Subcutaneous abdominal adipose tissue (tissue), 5 donors: ENCODE results near the gene BIK.

Experiments
- H3K27ac ChIP-seq: one replicate; pipeline ENCODE4 v1.7.0; 2013; ENCODE audit warnings: low read depth, mild to moderate bottlenecking, inconsistent platforms, low read length, moderate library complexity
- H3K27me3 ChIP-seq, 5 donors: one replicate each; pipeline ENCODE4 v1.7.0; 2013; ENCODE audit warnings: low read length in 5 of 5, inconsistent platforms in 1 of 5; ENCODE audit not compliant: control insufficient read depth in 5 of 5, insufficient read depth in 4 of 5
- H3K36me3 ChIP-seq, 5 donors: one replicate each; pipeline ENCODE4 v1.7.0; 2013; ENCODE audit warnings: low read length in 5 of 5; ENCODE audit not compliant: control insufficient read depth in 5 of 5, insufficient read depth in 5 of 5
- H3K4me1 ChIP-seq, 5 donors: one replicate each; pipeline ENCODE4 v1.7.0; 2013; ENCODE audit warnings: low read length in 5 of 5, mild to moderate bottlenecking in 3 of 5, moderate library complexity in 1 of 5; ENCODE audit not compliant: control insufficient read depth in 5 of 5, insufficient read depth in 5 of 5
- H3K4me3 ChIP-seq, 5 donors: one replicate each; pipeline ENCODE4 v1.7.0; 2013; ENCODE audit warnings: low read length in 5 of 5, low read depth in 1 of 5
- H3K9ac ChIP-seq, 5 donors: one replicate each; pipeline ENCODE4 v1.7.0; 2013; ENCODE audit warnings: low read length in 5 of 5, mild to moderate bottlenecking in 4 of 5, moderate library complexity in 3 of 5
- H3K9me3 ChIP-seq, 5 donors: one replicate each; pipeline ENCODE4 v1.7.0; 2013; ENCODE audit warnings: low read length in 5 of 5; ENCODE audit not compliant: control insufficient read depth in 5 of 5
- donor health status: healthy.
- donor health status: healthy.
- donor health status: healthy.
- donor health status: healthy.
- donor health status: healthy.

BIK gene

GRCh38 chr22:43118024-43118849 is 7.7 kb downstream of the BIK start:
- Histone ChIP-seq H3K27ac (no peak overlapping the region), H3K36me3 (no peaks in the 10 kb centered on the region), H3K9ac (no peak overlapping the region), H3K4me3 (no peak overlapping the region), H3K27me3 (peaks cover 0 to 11% (median 5%) of the 10 kb centered on the region in 5 donors), H3K9me3 (no peaks in the 10 kb centered on the region), H3K4me1 (peaks cover 0 to 12% (median 0%) of the 10 kb centered on the region in 5 donors)

- H3K9ac ChIP-seq: no peak overlapping the region
Observed at GRCh38 chr22:43118953-43119458, 8.5 kb downstream of the BIK start.

GRCh38 chr22:43126501-43127165 is 16.1 kb downstream of the BIK start:
- Histone ChIP-seq H3K27me3 (peaks cover 4 to 8% (median 5%) of the 10 kb centered on the region in 5 donors), H3K36me3 (peaks cover 0 to 7% (median under 1%) of the 10 kb centered on the region in 5 donors), H3K4me1 (peaks cover 0 to 31% (median 13%) of the 10 kb centered on the region in 5 donors), H3K4me3 (no peak overlapping the region), H3K27ac (no peak overlapping the region), H3K9me3 (no peaks in the 10 kb centered on the region), H3K9ac (no peak overlapping the region)

More at GRCh38 chr22:43118953-43119458, 8.5 kb downstream of the BIK start:
- no peak overlapping the region for H3K27ac ChIP-seq
- no peaks in the 10 kb centered on the region for H3K36me3 ChIP-seq
- peaks cover 0 to 4% (median 0%) of the 10 kb centered on the region in 5 donors for H3K4me1 ChIP-seq
- no peak overlapping the region for H3K4me3 ChIP-seq
- peaks cover 0 to 8% (median 3%) of the 10 kb centered on the region in 5 donors for H3K27me3 ChIP-seq
- no peaks in the 10 kb centered on the region for H3K9me3 ChIP-seq

- Histone ChIP-seq H3K4me3 (no peak overlapping the region), H3K27ac (no peak overlapping the region), H3K9ac (no peak overlapping the region), H3K27me3 (peaks cover 4 to 8% (median 5%) of the 10 kb centered on the region in 5 donors), H3K36me3 (peaks cover 0 to 14% (median 7%) of the 10 kb centered on the region in 5 donors), H3K9me3 (no peaks in the 10 kb centered on the region), H3K4me1 (peaks cover 0 to 38% (median 13%) of the 10 kb centered on the region in 5 donors)
Observed at GRCh38 chr22:43127166-43127908, 16.8 kb downstream of the BIK start.

- Histone ChIP-seq H3K27ac (no peak overlapping the region), H3K4me3 (no peak overlapping the region), H3K9ac (no peak overlapping the region), H3K9me3 (no peaks in the 10 kb centered on the region), H3K36me3 (peaks cover 0 to 21% (median 13%) of the 10 kb centered on the region in 5 donors), H3K4me1 (peaks cover 0 to 38% (median 13%) of the 10 kb centered on the region in 5 donors), H3K27me3 (peaks cover 4 to 8% (median 5%) of the 10 kb centered on the region in 5 donors)
Observed at GRCh38 chr22:43128116-43128515, 17.6 kb downstream of the BIK start.

- Histone ChIP-seq H3K9ac (no peak overlapping the region), H3K27me3 (peaks cover 2 to 8% (median 5%) of the 10 kb centered on the region in 5 donors), H3K9me3 (no peaks in the 10 kb centered on the region), H3K4me1 (peaks cover 0 to 38% (median 13%) of the 10 kb centered on the region in 5 donors), H3K27ac (no peak overlapping the region), H3K36me3 (peaks cover 0 to 26% (median 16%) of the 10 kb centered on the region in 5 donors), H3K4me3 (no peak overlapping the region)
Observed at GRCh38 chr22:43128928-43129424, 18.4 kb downstream of the BIK start.

GRCh38 chr22:43129426-43130425 is 19.2 kb downstream of the BIK start:
- no peak overlapping the region for H3K27ac ChIP-seq
- H3K4me3 ChIP-seq: no peak overlapping the region
- peak overlapping the region in 1 of 5 donors; percentile 30 for H3K9ac ChIP-seq
- peaks cover 0 to 38% (median 13%) of the 10 kb centered on the region in 5 donors for H3K4me1 ChIP-seq
- no peaks in the 10 kb centered on the region for H3K9me3 ChIP-seq
- peaks cover 0 to 33% (median 19%) of the 10 kb centered on the region in 5 donors for H3K36me3 ChIP-seq
- peaks cover 0 to 8% (median 5%) of the 10 kb centered on the region in 5 donors for H3K27me3 ChIP-seq

GRCh38 chr22:43131773-43132501 is 21.4 kb downstream of the BIK start:
- Histone ChIP-seq H3K4me3 (no peak overlapping the region), H3K36me3 (peaks cover 0 to 49% (median 29%) of the 10 kb centered on the region in 5 donors), H3K9ac (no peak overlapping the region), H3K4me1 (peaks cover 2 to 51% (median 23%) of the 10 kb centered on the region in 5 donors), H3K27ac (no peak overlapping the region), H3K27me3 (peaks cover 0 to 8% (median 5%) of the 10 kb centered on the region in 5 donors), H3K9me3 (no peaks in the 10 kb centered on the region)
